ENCODE results near the gene TARM1. TPM values are rescaled to one million over a fixed set of nuclear protein-coding genes. Genes with fewer than 3 reads are reported as not detected.

Gene TARM1
- total RNA-seq, 1 donor from 2014 or later, result not detected

DNA sequence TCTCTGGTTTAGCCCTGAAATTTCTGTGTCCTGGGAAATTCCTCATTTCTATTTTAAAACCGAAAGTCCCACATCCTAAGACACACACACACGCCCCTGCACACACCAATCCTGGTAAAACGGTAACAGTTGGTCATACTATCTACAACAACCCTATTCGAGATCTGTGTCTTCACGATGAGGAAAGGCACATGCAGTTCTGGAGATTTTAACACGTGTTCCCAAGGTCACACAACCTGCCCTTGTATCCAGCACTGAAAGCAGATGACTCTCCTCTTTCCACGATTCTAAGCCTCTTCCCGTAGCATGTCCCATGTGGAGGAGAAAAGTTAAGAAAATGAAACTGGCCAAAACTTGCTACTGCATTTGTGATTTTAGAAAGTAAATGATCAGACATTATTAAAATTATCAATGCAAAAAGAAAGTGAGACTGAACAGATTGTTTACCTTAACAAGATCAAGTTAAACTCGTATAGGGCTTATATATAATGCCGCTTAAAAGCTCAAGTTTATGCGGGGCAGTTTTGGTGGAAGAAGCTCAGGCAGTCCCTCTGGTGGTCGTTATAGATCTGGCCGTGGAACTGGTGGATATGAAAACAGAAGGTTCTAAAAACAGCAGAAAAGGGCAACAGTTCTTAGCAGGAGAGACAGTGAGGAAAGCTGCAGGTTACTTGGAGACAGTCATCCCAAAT is 50.1 kb downstream of the TARM1 start:
- DNase-seq, result no peak

GRCh38 chr19:54029930-54030490 is 51.2 kb downstream of the TARM1 start:
- DNase-seq, result peak; percentile 34

DNA sequence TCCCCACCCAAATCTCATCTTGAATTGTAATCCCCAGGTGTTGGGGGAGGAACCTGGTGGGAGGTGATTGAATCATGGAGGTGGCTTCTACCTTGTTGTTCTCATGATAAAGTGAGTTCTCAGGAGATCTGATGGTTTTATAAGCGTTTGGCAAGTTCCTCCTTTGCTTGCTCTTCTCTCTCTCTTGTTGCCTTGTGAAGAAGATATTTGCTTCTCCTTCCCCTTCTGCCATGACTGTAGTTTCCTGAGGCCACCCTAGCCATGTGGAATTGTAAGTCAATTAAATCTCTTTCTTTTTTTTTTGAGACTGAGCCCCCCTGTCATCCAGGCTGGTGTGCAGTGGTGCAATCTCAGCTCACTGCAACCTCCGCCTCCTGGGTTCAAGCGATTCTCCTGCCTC is 51.9 kb downstream of the TARM1 start:
- no peak for DNase-seq

- DNase-seq, result no peak
These were observed 54.5 kb downstream of the TARM1 start for GRCh38 chr19:54026656-54027055.

GRCh38 chr19:54024660-54025059 is 56.5 kb downstream of the TARM1 start:
- no peak for DNase-seq

GRCh38 chr19:54023191-54023590 is 58.0 kb downstream of the TARM1 start:
- DNase-seq, result no peak

GRCh38 chr19:54021932-54022331 is 59.2 kb downstream of the TARM1 start:
- DNase-seq, result no peak

- no peak for DNase-seq
These were observed 59.8 kb downstream of the TARM1 start for GRCh38 chr19:54021363-54021762.

Small RNAs within 50 kb of the gene (small RNA-seq; reads per million reads assigned to genes)
- not detected for gene AC012314.20

Other genes starting within 250 kb of the TARM1 start
- gene MYADM, start 213.5 kb downstream of the TARM1 start, total RNA-seq, result 3.3 TPM
- gene PRKCG, start 199.2 kb downstream of the TARM1 start, total RNA-seq, result 1.7 TPM
- 10.9 TPM for gene CACNG7, start 172.1 kb downstream of the TARM1 start, total RNA-seq
- 4.7 TPM for gene CACNG8, start 118.4 kb downstream of the TARM1 start, total RNA-seq
- gene CACNG6, start 89.7 kb downstream of the TARM1 start, total RNA-seq, result 0.47 TPM
- not detected for gene VSTM1, start 17.5 kb downstream of the TARM1 start, total RNA-seq
- 0.47 TPM for gene OSCAR, start 19.4 kb upstream of the TARM1 start, total RNA-seq
- gene NDUFA3, start 21.5 kb upstream of the TARM1 start, total RNA-seq, result 10.8 TPM
- 5.8 TPM for gene TFPT, start 34.3 kb upstream of the TARM1 start, total RNA-seq
- 24.0 TPM for gene PRPF31, start 34.4 kb upstream of the TARM1 start, total RNA-seq
- 4.4 TPM for gene CNOT3, start 56.4 kb upstream of the TARM1 start, total RNA-seq
- 4.2 TPM for gene LENG1, start 78.4 kb upstream of the TARM1 start, total RNA-seq
- gene TMC4, start 91.8 kb upstream of the TARM1 start, total RNA-seq, result not detected
- gene MBOAT7, start 108.2 kb upstream of the TARM1 start, total RNA-seq, result 19.2 TPM
- gene TSEN34, start 109.9 kb upstream of the TARM1 start, total RNA-seq, result 34.2 TPM
- gene RPS9, start 119.5 kb upstream of the TARM1 start, total RNA-seq, result 1,641 TPM
- not detected for gene LILRB3, start 141.6 kb upstream of the TARM1 start, total RNA-seq
- not detected for gene LILRA6, start 161.4 kb upstream of the TARM1 start, total RNA-seq
- 0.16 TPM for gene LILRB5, start 175.9 kb upstream of the TARM1 start, total RNA-seq
- gene LILRB2, start 199.7 kb upstream of the TARM1 start, total RNA-seq, result not detected
- gene LILRA5, start 231.8 kb upstream of the TARM1 start, total RNA-seq, result 0.78 TPM